Measurements from ENCODE around the gene CERT1. TPM values are rescaled to one million over a fixed set of nuclear protein-coding genes. Genes with fewer than 3 reads are reported as not detected.
"Not testable (repeated sequence)": the region's sequence is repeated elsewhere in the genome, so short reads cannot be mapped to it uniquely, and the experiment has no call there.

Gene CERT1
- polyA plus RNA-seq, 1 experiment, result 4.5 TPM

DNA sequence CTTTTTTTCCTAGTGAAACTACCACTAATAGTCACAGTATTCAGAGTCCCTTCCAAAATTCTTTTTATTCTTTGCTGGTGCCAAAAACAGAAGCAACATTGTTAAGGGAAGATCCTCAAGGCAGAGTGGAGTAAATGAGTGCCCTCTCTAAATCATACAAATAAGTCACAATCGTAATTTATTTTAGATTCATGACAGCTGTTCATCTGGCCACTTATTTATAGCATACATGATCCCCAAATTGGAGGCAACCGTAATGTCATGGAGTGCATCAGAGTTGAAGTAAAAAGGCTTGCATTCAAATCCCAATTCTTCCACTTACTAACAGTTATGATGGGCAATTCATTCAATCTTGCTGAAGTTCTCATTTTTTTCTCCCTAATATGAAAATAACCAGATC lies 33.7 kb upstream of the CERT1 start:
- POLR2A ChIA-PET, result interaction anchor here (0.6 kb wide), 1 partner anchor 17 kb away, joined by 3 read pairs; no protein-coding TSS in a partner anchor
- CTCF ChIA-PET, result interaction anchor here (0.7 kb wide), 1 partner anchor 9 kb away, joined by 3 read pairs; no protein-coding TSS in a partner anchor
- DNase-seq (ENCODE audit: low read depth), result no peak
- Histone ChIP-seq H3K27me3 (ENCODE audit: control insufficient read depth, insufficient read depth, low read length) (no peaks in the 10 kb centered on the region), H3K4me3 (ENCODE audit: low read depth, low read length) (no peak overlapping the region), H3K36me3 (ENCODE audit: control insufficient read depth, insufficient read depth, low read length) (no peaks in the 10 kb centered on the region; the same call in 1 of the 2 replicates)
- TF ChIP-seq, protein P1, sequence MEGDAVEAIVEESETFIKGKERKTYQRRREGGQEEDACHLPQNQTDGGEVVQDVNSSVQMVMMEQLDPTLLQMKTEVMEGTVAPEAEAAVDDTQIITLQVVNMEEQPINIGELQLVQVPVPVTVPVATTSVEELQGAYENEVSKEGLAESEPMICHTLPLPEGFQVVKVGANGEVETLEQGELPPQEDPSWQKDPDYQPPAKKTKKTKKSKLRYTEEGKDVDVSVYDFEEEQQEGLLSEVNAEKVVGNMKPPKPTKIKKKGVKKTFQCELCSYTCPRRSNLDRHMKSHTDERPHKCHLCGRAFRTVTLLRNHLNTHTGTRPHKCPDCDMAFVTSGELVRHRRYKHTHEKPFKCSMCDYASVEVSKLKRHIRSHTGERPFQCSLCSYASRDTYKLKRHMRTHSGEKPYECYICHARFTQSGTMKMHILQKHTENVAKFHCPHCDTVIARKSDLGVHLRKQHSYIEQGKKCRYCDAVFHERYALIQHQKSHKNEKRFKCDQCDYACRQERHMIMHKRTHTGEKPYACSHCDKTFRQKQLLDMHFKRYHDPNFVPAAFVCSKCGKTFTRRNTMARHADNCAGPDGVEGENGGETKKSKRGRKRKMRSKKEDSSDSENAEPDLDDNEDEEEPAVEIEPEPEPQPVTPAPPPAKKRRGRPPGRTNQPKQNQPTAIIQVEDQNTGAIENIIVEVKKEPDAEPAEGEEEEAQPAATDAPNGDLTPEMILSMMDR (IDR thresholded peaks at IDR 0.05; ENCODE audit: insufficient read depth, low read depth, low read length), result no peak

- POLR2A ChIA-PET, result no interaction called here
- DNase-seq (ENCODE audit: low read depth), result no peak
These were observed 26.8 kb upstream of the CERT1 start for GRCh38 chr5:75538211-75538610.

GRCh38 chr5:75536694-75537360 lies 25.4 kb upstream of the CERT1 start:
- Histone ChIP-seq H3K4me3 (ENCODE audit: low read depth, low read length) (no peak overlapping the region), H3K36me3 (ENCODE audit: control insufficient read depth, insufficient read depth, low read length) (peaks cover 3% of the 10 kb centered on the region; the same call in 1 of the 2 replicates), H3K27me3 (ENCODE audit: control insufficient read depth, insufficient read depth, low read length) (no peaks in the 10 kb centered on the region)
- no peak for DNase-seq (ENCODE audit: low read depth)
- CTCF ChIA-PET, result interaction anchor here (0.6 to 0.7 kb wide), 2 partner anchors 8 to 12 kb away, joined by 3 read pairs; no protein-coding TSS in a partner anchor
- TF ChIP-seq, protein P1 (IDR thresholded peaks at IDR 0.05; ENCODE audit: insufficient read depth, low read depth, low read length), result no peak
- POLR2A ChIA-PET, result no interaction called here

More at GRCh38 chr5:75538211-75538610, 26.8 kb upstream of the CERT1 start:
- no peak overlapping the region for H3K4me3 ChIP-seq (ENCODE audit: low read depth, low read length)
- TF ChIP-seq, protein P1 (IDR thresholded peaks at IDR 0.05; ENCODE audit: insufficient read depth, low read depth, low read length), result no peak
- peaks cover 3% of the 10 kb centered on the region; the same call in 1 of the 2 replicates for H3K36me3 ChIP-seq (ENCODE audit: control insufficient read depth, insufficient read depth, low read length)
- H3K27me3 ChIP-seq (ENCODE audit: control insufficient read depth, insufficient read depth, low read length), result no peaks in the 10 kb centered on the region
- CTCF ChIA-PET, result no interaction called here

DNA sequence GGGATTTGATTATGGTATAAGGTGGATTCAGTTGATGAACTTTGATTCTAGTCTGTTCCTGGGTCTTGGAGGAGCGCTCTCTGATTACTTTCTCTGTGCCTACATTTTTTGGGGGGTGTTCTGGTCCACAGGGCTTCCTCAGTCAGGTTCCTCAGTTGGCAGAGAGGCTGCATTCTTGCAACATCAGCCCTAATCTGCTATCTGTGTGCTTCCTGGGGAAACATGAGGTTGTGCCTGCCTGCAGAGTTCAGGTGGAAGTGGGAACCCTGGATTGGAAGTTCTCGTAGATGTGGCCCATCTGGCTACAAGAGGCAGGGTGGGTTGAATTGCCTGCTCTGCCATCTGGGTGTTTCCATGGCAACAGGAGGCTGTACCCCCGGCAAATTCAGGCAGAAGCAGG lies 24.7 kb upstream of the CERT1 start:
- Histone ChIP-seq H3K36me3 (ENCODE audit: control insufficient read depth, insufficient read depth, low read length) (peaks cover 3% of the 10 kb centered on the region; the same call in 1 of the 2 replicates), H3K4me3 (ENCODE audit: low read depth, low read length) (no peak overlapping the region), H3K27me3 (ENCODE audit: control insufficient read depth, insufficient read depth, low read length) (no peaks in the 10 kb centered on the region)
- TF ChIP-seq, protein P1 (IDR thresholded peaks at IDR 0.05; ENCODE audit: insufficient read depth, low read depth, low read length), result no peak
- no peak for DNase-seq (ENCODE audit: low read depth)
- CTCF ChIA-PET, result interaction anchor here (0.6 kb wide), 2 partner anchors 9 to 18 kb away, joined by 3 read pairs; no protein-coding TSS in a partner anchor
- POLR2A ChIA-PET, result no interaction called here

DNA sequence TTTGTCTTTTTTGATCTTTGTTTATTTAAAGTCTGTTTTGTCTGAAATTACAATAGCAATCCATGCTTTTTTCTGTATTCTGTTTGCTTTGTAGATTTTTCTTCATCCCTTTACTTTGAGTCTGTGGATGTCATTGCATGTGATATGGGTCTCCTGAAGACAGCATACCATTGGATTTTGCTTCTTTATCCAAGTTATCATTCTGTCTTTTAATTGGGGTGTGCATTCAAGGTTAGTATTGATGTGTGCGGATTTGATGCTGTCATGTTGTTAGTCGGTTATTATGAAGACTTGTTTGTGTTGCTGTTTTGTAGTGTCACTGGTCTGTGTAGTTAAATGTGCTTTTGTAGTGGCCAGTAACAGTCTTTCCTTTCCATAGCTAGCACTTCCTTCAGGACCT lies 23.3 kb upstream of the CERT1 start:
- ChIA-PET CTCF (interaction anchor here (1.3 kb wide), 1 partner anchor 18 kb away, joined by 4 read pairs; no protein-coding TSS in a partner anchor), POLR2A (no interaction called here)
- TF ChIP-seq, protein P1 (IDR thresholded peaks at IDR 0.05; ENCODE audit: insufficient read depth, low read depth, low read length), result no peak
- no peak overlapping the region for H3K4me3 ChIP-seq (ENCODE audit: low read depth, low read length)
- H3K36me3 ChIP-seq (ENCODE audit: control insufficient read depth, insufficient read depth, low read length), result peaks cover 3% of the 10 kb centered on the region; the same call in 1 of the 2 replicates
- H3K27me3 ChIP-seq (ENCODE audit: control insufficient read depth, insufficient read depth, low read length), result no peaks in the 10 kb centered on the region
- no peak for DNase-seq (ENCODE audit: low read depth)

DNA sequence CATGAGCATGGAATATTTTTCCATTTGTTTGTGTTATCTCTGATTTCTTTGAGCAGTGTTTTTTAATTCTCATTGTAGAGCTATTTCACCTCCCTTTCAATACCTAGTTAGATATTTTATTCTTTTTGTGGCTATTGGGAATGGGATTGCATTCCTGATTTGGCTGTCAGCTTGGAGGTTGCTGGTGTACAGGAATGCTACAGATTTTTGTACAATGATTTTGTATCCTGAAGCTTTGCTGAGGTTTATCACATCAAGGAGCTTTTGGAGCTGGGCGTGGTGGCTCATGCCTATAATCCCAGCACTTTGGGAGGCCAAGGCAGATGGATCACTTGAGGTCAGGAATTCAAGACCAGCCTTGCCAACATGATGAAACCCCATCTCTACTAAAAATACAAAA lies 22.3 kb upstream of the CERT1 start:
- not testable (repeated sequence) for H3K4me3 ChIP-seq (ENCODE audit: low read depth, low read length); H3K27me3 ChIP-seq (ENCODE audit: control insufficient read depth, insufficient read depth, low read length); H3K36me3 ChIP-seq (ENCODE audit: control insufficient read depth, insufficient read depth, low read length)
- CTCF ChIA-PET, result interaction anchor here (0.7 to 1.3 kb wide), 2 partner anchors 9 to 17 kb away, joined by 3 to 4 read pairs; no protein-coding TSS in a partner anchor
- DNase-seq (ENCODE audit: low read depth), result peak; percentile 58
- POLR2A ChIA-PET, result interaction anchor here (0.5 kb wide), 1 partner anchor 25 kb away, joined by 3 read pairs; no protein-coding TSS in a partner anchor
